GM12878 (cell line): ENCODE results near the gene M1AP.

ENCODE experiments used
- CTCF ChIP-seq, 3 experiments: IDR thresholded peaks in 2 of 3; conservative IDR thresholded peaks in 1 of 3; 2 replicates each; pipeline ENCODE4 v1.5.1; 2011; ENCODE audit warnings: low read depth in 3 of 3, low read length in 3 of 3, mild to moderate bottlenecking in 3 of 3, control low read depth in 2 of 3, moderate library complexity in 2 of 3, inconsistent platforms in 1 of 3, mixed read lengths in 1 of 3; ENCODE audit not compliant: control insufficient read depth in 2 of 3, insufficient read depth in 1 of 3; ENCODE audit errors: extremely low read depth in 1 of 3
- EGR1 ChIP-seq, 2 experiments: IDR thresholded peaks; 1 replicate in 1 of 2; 2 replicates in 1 of 2; pipeline ENCODE4 v1.6.1; 2011 to 2012; ENCODE audit warnings: low read depth in 2 of 2, low read length in 2 of 2, borderline replicate concordance in 1 of 2, mild to moderate bottlenecking in 1 of 2, moderate library complexity in 1 of 2
- ELK1 ChIP-seq: IDR thresholded peaks from 2 replicates; pipeline ENCODE4 v1.6.1; 2012; ENCODE audit warnings: low read depth, low read length, improper control_type of control experiment
- EP300 ChIP-seq, 2 experiments: fragments of 150-350 bp in 1 of 2; IDR thresholded peaks; 2 replicates each; pipeline ENCODE4 v1.6.1; 2011 to 2012; ENCODE audit warnings: low read depth in 2 of 2, low read length in 2 of 2, borderline replicate concordance in 1 of 2, improper control_type of control experiment in 1 of 2, inconsistent platforms in 1 of 2; ENCODE audit not compliant: control insufficient read depth in 1 of 2
- KDM1A ChIP-seq: fragments of 200-600 bp; sonication (generic); IDR thresholded peaks from 2 replicates; pipeline ENCODE4 v1.6.1; 2016; ENCODE audit warnings: borderline replicate concordance
- MAX ChIP-seq: IDR thresholded peaks from 2 replicates; pipeline ENCODE4 v1.6.1; 2012; ENCODE audit warnings: low read depth, low read length, improper control_type of control experiment
- RAD21 ChIP-seq: IDR thresholded peaks from 2 replicates; pipeline ENCODE4 v1.6.1; 2011; ENCODE audit warnings: mild to moderate bottlenecking, low read depth, low read length, moderate library complexity; ENCODE audit not compliant: insufficient read depth
- RAD51 ChIP-seq: fragments of 450-650 bp; IDR thresholded peaks from 2 replicates; pipeline ENCODE4 v1.6.1; 2016; ENCODE audit warnings: moderate library complexity, mild to moderate bottlenecking, inconsistent platforms
- RCOR1 ChIP-seq: conservative IDR thresholded peaks from 2 replicates; pipeline ENCODE4 v1.6.1; 2012; ENCODE audit warnings: low read depth, low read length, improper control_type of control experiment
- REST ChIP-seq: IDR thresholded peaks from 2 replicates; pipeline ENCODE4 v1.6.1; 2012; ENCODE audit warnings: mild to moderate bottlenecking, low read depth, low read length

GRCh38 chr2:74632209-74632938, 15.8 kb downstream of the M1AP start:
- TF ChIP-seq CTCF (IDR thresholded peaks at IDR 0.05 in 2 of 3, conservative IDR thresholded peaks at IDR 0.05 in 1 of 3; ENCODE audit: control insufficient read depth in 2 of 3, extremely low read depth in 1 of 3, insufficient read depth in 1 of 3, low read depth in 3 of 3, low read length in 3 of 3) (no peak), EP300 (IDR thresholded peaks at IDR 0.05; ENCODE audit: borderline replicate concordance in 1 of 2, control insufficient read depth in 1 of 2, low read depth in 2 of 2, low read length in 2 of 2) (no peak), MAX (no peak), RAD51 (no peak), ELK1 (no peak), KDM1A (no peak), RAD21 (no peak), EGR1 (IDR thresholded peaks at IDR 0.05; ENCODE audit: borderline replicate concordance in 1 of 2, low read depth in 2 of 2, low read length in 2 of 2) (no peak), REST (no peak), RCOR1 (no peak)
